GM10847 (cell line): ENCODE data around the gene TDP1.

Source experiments
- POLR2A ChIP-seq: IDR thresholded peaks from 2 replicates; pipeline ENCODE4 v1.6.1; 2011; ENCODE audit not compliant: insufficient read length; ENCODE audit errors: extremely low read depth

TDP1 gene

GRCh38 chr14:89957791-89958190 lies 2.1 kb downstream of the TDP1 start:
- no peak for TF ChIP-seq POLR2A

- no peak for TF ChIP-seq POLR2A
Observed at GRCh38 chr14:89958966-89959365, 3.2 kb downstream of the TDP1 start.

- TF ChIP-seq POLR2A: no peak
Observed at GRCh38 chr14:89959853-89960445, 4.2 kb downstream of the TDP1 start.

GRCh38 chr14:89960914-89961313 lies 5.2 kb downstream of the TDP1 start:
- TF ChIP-seq POLR2A: no peak

GRCh38 chr14:89963288-89963978 lies 7.7 kb downstream of the TDP1 start:
- no peak for TF ChIP-seq POLR2A

GRCh38 chr14:89965839-89966238 lies 10.1 kb downstream of the TDP1 start:
- TF ChIP-seq POLR2A: no peak

- TF ChIP-seq POLR2A: no peak
Observed at GRCh38 chr14:89973234-89973823, 17.6 kb downstream of the TDP1 start.

GRCh38 chr14:89977668-89978067 lies 21.9 kb downstream of the TDP1 start:
- TF ChIP-seq POLR2A: no peak

- TF ChIP-seq POLR2A: no peak
Observed at GRCh38 chr14:89978656-89979055, 22.9 kb downstream of the TDP1 start.

- no peak for TF ChIP-seq POLR2A
Observed at GRCh38 chr14:89983375-89983774, 27.6 kb downstream of the TDP1 start.

GRCh38 chr14:89986462-89987160 lies 30.9 kb downstream of the TDP1 start:
- TF ChIP-seq POLR2A: no peak

- no peak for TF ChIP-seq POLR2A
Observed at GRCh38 chr14:89987161-89987475, 31.4 kb downstream of the TDP1 start.

GRCh38 chr14:89988787-89989186 lies 33.1 kb downstream of the TDP1 start:
- TF ChIP-seq POLR2A: no peak

GRCh38 chr14:89990218-89990617 lies 34.5 kb downstream of the TDP1 start:
- no peak for TF ChIP-seq POLR2A

GRCh38 chr14:89990623-89991275 lies 35.0 kb downstream of the TDP1 start:
- no peak for TF ChIP-seq POLR2A

- no peak for TF ChIP-seq POLR2A
Observed at GRCh38 chr14:89992273-89992672, 36.5 kb downstream of the TDP1 start.

GRCh38 chr14:89996963-89997362 lies 41.2 kb downstream of the TDP1 start:
- TF ChIP-seq POLR2A: no peak
